Kidney tubule cell (primary cell): ENCODE measurements around the gene GLDN.

Source experiments
- DNase-seq: peaks from one replicate; pipeline ENCODE4 v3.0.0-alpha.2; 2018; ENCODE audit warnings: low spot score

GLDN gene

GRCh38 chr15:51446029-51446744, 104.7 kb downstream of the GLDN start:
- peak; percentile 48 for DNase-seq

- DNase-seq: peak; percentile 34
Observed at GRCh38 chr15:51447855-51448621, 106.6 kb downstream of the GLDN start.

GRCh38 chr15:51448622-51449399, 107.4 kb downstream of the GLDN start:
- DNase-seq: no peak

GRCh38 chr15:51450001-51450400, 108.5 kb downstream of the GLDN start:
- DNase-seq: peak; percentile 92
